Right lobe of liver (tissue), 4 donors: ENCODE results near the gene KLF16.

Experiments
- POLR2A ChIP-seq: fragments of 450-650 bp; IDR thresholded peaks from one replicate; pipeline ENCODE4 v1.6.1; 2017; ENCODE audit warnings: antibody characterized with exemption, mild to moderate bottlenecking
- TF ChIP-seq, protein P1 (sequence below), 4 donors: fragments of 200-600 bp in 3 of 4; fragments of 450-650 bp in 1 of 4; IDR thresholded peaks; one replicate each; pipeline versions ENCODE4 v1.5.1 to v1.8.0; 2016 to 2022; ENCODE audit warnings: antibody characterized with exemption in 4 of 4, mild to moderate bottlenecking in 2 of 4
- donor health status: DM: no; HTN: no; CAD: no.
- donor health status: DM: no; HTN: no; CAD: no.
- donor health status: DM: no; HTN: yes; CAD: no.

DNA sequence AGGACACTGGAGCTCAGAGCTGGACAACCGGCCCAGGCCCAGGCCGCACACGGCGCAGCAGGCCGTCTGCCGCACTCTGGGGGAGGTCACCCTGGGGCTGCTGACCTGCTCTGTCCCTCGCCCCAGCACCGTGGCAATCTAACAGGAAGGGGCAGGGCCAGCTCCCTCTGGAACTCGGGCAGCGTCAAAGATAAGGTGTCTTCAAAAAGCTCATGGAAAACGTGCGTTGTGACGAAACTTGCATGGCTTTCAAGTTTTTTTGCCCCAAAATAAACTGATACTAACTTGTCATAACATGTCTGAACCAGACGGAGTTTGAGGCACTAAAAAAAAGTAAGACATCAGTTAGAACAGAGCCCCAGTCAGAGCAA is 39.1 kb downstream of the KLF16 start:
- TF ChIP-seq POLR2A: no peak
- TF ChIP-seq, protein P1, sequence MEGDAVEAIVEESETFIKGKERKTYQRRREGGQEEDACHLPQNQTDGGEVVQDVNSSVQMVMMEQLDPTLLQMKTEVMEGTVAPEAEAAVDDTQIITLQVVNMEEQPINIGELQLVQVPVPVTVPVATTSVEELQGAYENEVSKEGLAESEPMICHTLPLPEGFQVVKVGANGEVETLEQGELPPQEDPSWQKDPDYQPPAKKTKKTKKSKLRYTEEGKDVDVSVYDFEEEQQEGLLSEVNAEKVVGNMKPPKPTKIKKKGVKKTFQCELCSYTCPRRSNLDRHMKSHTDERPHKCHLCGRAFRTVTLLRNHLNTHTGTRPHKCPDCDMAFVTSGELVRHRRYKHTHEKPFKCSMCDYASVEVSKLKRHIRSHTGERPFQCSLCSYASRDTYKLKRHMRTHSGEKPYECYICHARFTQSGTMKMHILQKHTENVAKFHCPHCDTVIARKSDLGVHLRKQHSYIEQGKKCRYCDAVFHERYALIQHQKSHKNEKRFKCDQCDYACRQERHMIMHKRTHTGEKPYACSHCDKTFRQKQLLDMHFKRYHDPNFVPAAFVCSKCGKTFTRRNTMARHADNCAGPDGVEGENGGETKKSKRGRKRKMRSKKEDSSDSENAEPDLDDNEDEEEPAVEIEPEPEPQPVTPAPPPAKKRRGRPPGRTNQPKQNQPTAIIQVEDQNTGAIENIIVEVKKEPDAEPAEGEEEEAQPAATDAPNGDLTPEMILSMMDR (IDR thresholded peaks at IDR 0.05): no peak
